ENCODE measurements around the gene CRYBG1. TPM values are rescaled to one million over a fixed set of nuclear protein-coding genes. Genes with fewer than 3 reads are reported as not detected.

The CRYBG1 gene
- total RNA-seq, 1 experiment from 2014 or later: 19.9 TPM

GRCh38 chr6:106339334-106340029 lies 21.0 kb upstream of the CRYBG1 start:
- peak overlapping the region; percentile 70 for H3K27ac ChIP-seq (ENCODE audit: low read length)
- H3K9ac ChIP-seq (ENCODE audit: low read length): no peak overlapping the region
- no peaks in the 10 kb centered on the region for H3K36me3 ChIP-seq (ENCODE audit: low read depth, low read length)
- BruUV-seq (replicated peaks): no TSS peak
- intact Hi-C loops (cut with micrococcal nuclease): loop anchor here (1.0 to 10.0 kb wide), 8 partner anchors 21 to 775 kb away; partner anchors contain the start of genes BEND3 and CRYBG1
- peaks cover 12% of the 10 kb centered on the region for H3K4me1 ChIP-seq (ENCODE audit: insufficient read depth, low read length)
- no peaks in the 10 kb centered on the region for H3K9me3 ChIP-seq (ENCODE audit: low read length)
- H3K4me2 ChIP-seq (ENCODE audit: low read length): peak overlapping the region; percentile 80
- TF ChIP-seq EZH2phosphoT487 (IDR thresholded peaks at IDR 0.05; ENCODE audit: borderline replicate concordance, low read length) (no peak), CTCF (conservative IDR thresholded peaks at IDR 0.05; ENCODE audit: low read depth, low read length) (peak; percentile 83)
- DNase-seq: peak; percentile 82
- POLR2A ChIA-PET (ENCODE audit: unreplicated experiment): no interaction called here
- peak; percentile 91 for ATAC-seq
- no peaks in the 10 kb centered on the region for H3K27me3 ChIP-seq (ENCODE audit: low read length)
- CTCF ChIA-PET: interaction anchor here (0.5 to 1.8 kb wide), 9 partner anchors 42 to 745 kb away, joined by 3 to 10 read pairs (median 4); no protein-coding TSS in a partner anchor
- H2AFZ ChIP-seq (ENCODE audit: low read length): peak overlapping the region; percentile 78
- no peaks in the 10 kb centered on the region for H3K9me2 ChIP-seq (replicated peaks; ENCODE audit: low read length)
- no peaks in the 10 kb centered on the region for H4K20me1 ChIP-seq (ENCODE audit: low read length)
- H3F3A ChIP-seq (ENCODE audit: low read length, unreplicated experiment): peaks cover 6% of the 10 kb centered on the region
- no peaks in the 10 kb centered on the region for H3K79me2 ChIP-seq (ENCODE audit: low read length)
- H3K4me3 ChIP-seq (ENCODE audit: low read length): peak overlapping the region; percentile 56

GRCh38 chr6:106347219-106347618 lies 13.3 kb upstream of the CRYBG1 start:
- ChIA-PET CTCF (no interaction called here), POLR2A (ENCODE audit: unreplicated experiment) (interaction anchor here (0.5 kb wide), 1 partner anchor 53 kb away, joined by 6 read pairs; no protein-coding TSS in a partner anchor)
- H2AFZ ChIP-seq (ENCODE audit: low read length): no peak overlapping the region
- H4K20me1 ChIP-seq (ENCODE audit: low read length): no peaks in the 10 kb centered on the region
- no peak for DNase-seq
- no peaks in the 10 kb centered on the region for H3K9me3 ChIP-seq (ENCODE audit: low read length)
- no peak overlapping the region for H3K27ac ChIP-seq (ENCODE audit: low read length)
- H3K79me2 ChIP-seq (ENCODE audit: low read length): no peaks in the 10 kb centered on the region
- TF ChIP-seq EZH2 (IDR thresholded peaks at IDR 0.05; ENCODE audit: low read length, unreplicated experiment): no peak
- TF ChIP-seq EZH2phosphoT487 (IDR thresholded peaks at IDR 0.05; ENCODE audit: borderline replicate concordance, low read length): no peak
- TF ChIP-seq CTCF (conservative IDR thresholded peaks at IDR 0.05; ENCODE audit: low read depth, low read length): no peak
- no peaks in the 10 kb centered on the region for H3F3A ChIP-seq (ENCODE audit: low read length, unreplicated experiment)
- H3K27me3 ChIP-seq (ENCODE audit: low read length): no peaks in the 10 kb centered on the region
- H3K9ac ChIP-seq (ENCODE audit: low read length): no peak overlapping the region
- no peak overlapping the region for H3K4me3 ChIP-seq (ENCODE audit: low read length)
- intact Hi-C loops (cut with micrococcal nuclease): no loop called here
- no peaks in the 10 kb centered on the region for H3K36me3 ChIP-seq (ENCODE audit: low read depth, low read length)
- H3K9me2 ChIP-seq (replicated peaks; ENCODE audit: low read length): no peaks in the 10 kb centered on the region
- no peak overlapping the region for H3K4me2 ChIP-seq (ENCODE audit: low read length)
- ATAC-seq: peak; percentile 46; the same call in 1 of the 2 replicates
- H3K4me1 ChIP-seq (ENCODE audit: insufficient read depth, low read length): no peaks in the 10 kb centered on the region
- BruUV-seq (replicated peaks): no TSS peak

- ATAC-seq: no peak
- CTCF ChIA-PET: no interaction called here
- no peaks in the 10 kb centered on the region for H3K36me3 ChIP-seq (ENCODE audit: low read depth, low read length)
- no peaks in the 10 kb centered on the region for H3K27me3 ChIP-seq (ENCODE audit: low read length)
- TF ChIP-seq EZH2 (IDR thresholded peaks at IDR 0.05; ENCODE audit: low read length, unreplicated experiment) (no peak), EZH2phosphoT487 (IDR thresholded peaks at IDR 0.05; ENCODE audit: borderline replicate concordance, low read length) (no peak), CTCF (conservative IDR thresholded peaks at IDR 0.05; ENCODE audit: low read depth, low read length) (no peak)
- POLR2A ChIA-PET (ENCODE audit: unreplicated experiment): no interaction called here
- H3K4me2 ChIP-seq (ENCODE audit: low read length): no peak overlapping the region
- H3K9ac ChIP-seq (ENCODE audit: low read length): no peak overlapping the region
- H3K9me2 ChIP-seq (replicated peaks; ENCODE audit: low read length): no peaks in the 10 kb centered on the region
- no peak overlapping the region for H3K4me3 ChIP-seq (ENCODE audit: low read length)
- no peak for DNase-seq
- peaks cover 6% of the 10 kb centered on the region for H3K4me1 ChIP-seq (ENCODE audit: insufficient read depth, low read length)
- H2AFZ ChIP-seq (ENCODE audit: low read length): no peak overlapping the region
- H4K20me1 ChIP-seq (ENCODE audit: low read length): no peaks in the 10 kb centered on the region
- no TSS peak for BruUV-seq (replicated peaks)
- no peaks in the 10 kb centered on the region for H3K9me3 ChIP-seq (ENCODE audit: low read length)
- peaks cover 2% of the 10 kb centered on the region; the same call in 1 of the 2 replicates for H3K79me2 ChIP-seq (ENCODE audit: low read length)
- no peaks in the 10 kb centered on the region for H3F3A ChIP-seq (ENCODE audit: low read length, unreplicated experiment)
- intact Hi-C loops (cut with micrococcal nuclease): no loop called here
- H3K27ac ChIP-seq (ENCODE audit: low read length): no peak overlapping the region
Observed at GRCh38 chr6:106356378-106356777, 4.1 kb upstream of the CRYBG1 start.

Measured in PC-3 (cell line).